Liver (tissue), 9 donors: ENCODE measurements around the gene GRK2. TPM values are rescaled to one million over a fixed set of nuclear protein-coding genes. Genes with fewer than 3 reads are reported as not detected.

ENCODE experiments used
- DNase-seq: peaks from one replicate; pipeline ENCODE4 v3.0.0-alpha.2; 2017; ENCODE audit warnings: low spot score
- H3K27ac ChIP-seq, 2 donors: one replicate each; pipeline ENCODE4 v1.7.0; 2013; ENCODE audit warnings: inconsistent platforms in 2 of 2, low read length in 2 of 2, control low read depth in 1 of 2, low read depth in 1 of 2, mild to moderate bottlenecking in 1 of 2
- H3K27me3 ChIP-seq, 4 donors: one replicate each; pipeline versions ENCODE4 v1.6.1 to v1.7.0; 2013; ENCODE audit warnings: low read length in 3 of 4, inconsistent platforms in 1 of 4, mild to moderate bottlenecking in 1 of 4, moderate library complexity in 1 of 4; ENCODE audit not compliant: control insufficient read depth in 4 of 4, insufficient read depth in 4 of 4
- H3K36me3 ChIP-seq, 4 donors: one replicate each; pipeline versions ENCODE4 v1.6.1 to v1.7.0; 2013; ENCODE audit warnings: low read length in 3 of 4, mild to moderate bottlenecking in 3 of 4, low read depth in 1 of 4, moderate library complexity in 1 of 4; ENCODE audit not compliant: control insufficient read depth in 4 of 4, insufficient read depth in 3 of 4
- H3K4me1 ChIP-seq, 4 donors: one replicate each; pipeline versions ENCODE4 v1.6.1 to v1.7.0; 2013; ENCODE audit warnings: low read length in 3 of 4, mild to moderate bottlenecking in 3 of 4, moderate library complexity in 1 of 4; ENCODE audit not compliant: control insufficient read depth in 4 of 4, insufficient read depth in 4 of 4
- H3K4me3 ChIP-seq, 3 donors: one replicate each; pipeline versions ENCODE4 v1.6.1 to v1.7.0; 2013; ENCODE audit warnings: low read length in 3 of 3, control low read depth in 1 of 3, low read depth in 1 of 3, mild to moderate bottlenecking in 1 of 3
- H3K9ac ChIP-seq, 2 donors: one replicate each; pipeline ENCODE4 v1.7.0; 2013; ENCODE audit warnings: low read length in 2 of 2, mild to moderate bottlenecking in 2 of 2, moderate library complexity in 2 of 2, control low read depth in 1 of 2, low read depth in 1 of 2
- H3K9me3 ChIP-seq, 4 donors: one replicate each; pipeline versions ENCODE4 v1.6.1 to v1.7.0; 2013; ENCODE audit warnings: low read length in 3 of 4; ENCODE audit not compliant: control insufficient read depth in 4 of 4
- ATF3 ChIP-seq: IDR thresholded peaks from 2 replicates; pipeline ENCODE4 v1.6.1; 2016; ENCODE audit warnings: antibody characterized with exemption
- EGR1 ChIP-seq, 2 donors: IDR thresholded peaks; 2 replicates each; pipeline ENCODE4 v1.6.1; 2016 to 2018; ENCODE audit warnings: antibody characterized with exemption in 2 of 2, low read depth in 2 of 2
- GABPA ChIP-seq, 2 donors: IDR thresholded peaks in 1 of 2; conservative IDR thresholded peaks in 1 of 2; 2 replicates each; pipeline ENCODE4 v1.6.1; 2016; ENCODE audit warnings: antibody characterized with exemption in 2 of 2, mild to moderate bottlenecking in 1 of 2, moderate library complexity in 1 of 2
- HNF4A ChIP-seq, 2 donors: conservative IDR thresholded peaks; 2 replicates each; pipeline ENCODE4 v1.6.1; 2016; ENCODE audit warnings: antibody characterized with exemption in 2 of 2, mild to moderate bottlenecking in 2 of 2
- HNF4G ChIP-seq: IDR thresholded peaks from 2 replicates; pipeline ENCODE4 v1.6.1; 2016; ENCODE audit warnings: antibody characterized with exemption
- JUND ChIP-seq, 2 donors: IDR thresholded peaks; 2 replicates each; pipeline ENCODE4 v1.6.1; 2016; ENCODE audit warnings: antibody characterized with exemption in 2 of 2
- MAX ChIP-seq: IDR thresholded peaks from 2 replicates; pipeline ENCODE4 v1.6.1; 2016; ENCODE audit warnings: antibody characterized with exemption
- NR2F2 ChIP-seq: IDR thresholded peaks from 2 replicates; pipeline ENCODE4 v1.6.1; 2016; ENCODE audit warnings: antibody characterized with exemption
- REST ChIP-seq: IDR thresholded peaks from 2 replicates; pipeline ENCODE4 v1.6.1; 2016; ENCODE audit warnings: antibody characterized with exemption, mild to moderate bottlenecking
- RXRA ChIP-seq, 2 donors: IDR thresholded peaks; 2 replicates each; pipeline ENCODE4 v1.6.1; 2017 to 2018; ENCODE audit warnings: antibody characterized with exemption in 2 of 2, mild to moderate bottlenecking in 1 of 2
- SP1 ChIP-seq: IDR thresholded peaks from 2 replicates; pipeline ENCODE4 v1.6.1; 2018; ENCODE audit warnings: antibody characterized with exemption, mild to moderate bottlenecking
- TAF1 ChIP-seq: conservative IDR thresholded peaks from 2 replicates; pipeline ENCODE4 v1.6.1; 2016; ENCODE audit warnings: antibody characterized with exemption, mild to moderate bottlenecking
- YY1 ChIP-seq: IDR thresholded peaks from 2 replicates; pipeline ENCODE4 v1.6.1; 2016; ENCODE audit warnings: antibody characterized with exemption, mild to moderate bottlenecking
- ZBTB33 ChIP-seq: IDR thresholded peaks from 2 replicates; pipeline ENCODE4 v1.6.1; 2016; ENCODE audit warnings: antibody characterized with exemption
- WGBS: extraction: QIAGEN DNeasy Blood & Tissue Kit; methylation state at CpG from one replicate; pipeline ENCODE4 v1.1.7; 2013; 5-methylcytosine and 5-hydroxymethylcytosine counted together
- polyA plus RNA-seq, 2 donors: library from polyadenylated mRNA; stranded (reverse) in 1 of 2; unstranded in 1 of 2; fragments of 200-250 nt in 1 of 2; fragments of >200 nt in 1 of 2; fragmentation: Nextera tagmentation in 1 of 2; extraction: Ambion mirVana in 1 of 2; gene quantifications; one replicate each; pipeline versions ENCODE4 v1.2.1 to v1.2.3, GENCODE V29; 2013 to 2015
- total RNA-seq, 2 donors: library from RNA; depleted of rRNA; stranded (reverse); fragments of >200 nt; gene quantifications; one replicate each; pipeline ENCODE4 v1.2.3, GENCODE V29; 2014
- TF ChIP-seq, protein P1 (sequence below): fragments of 150-350 bp; IDR thresholded peaks from 2 replicates; pipeline ENCODE4 v1.5.1; 2017; ENCODE audit warnings: improper control_type of control experiment, low read depth, low read length; ENCODE audit not compliant: missing input control
- donor health status: healthy.
- donor health status: healthy.
- donor health status: healthy.
- donor health status: healthy.
- donor health status: healthy.

GRK2 gene
- total and polyA plus RNA-seq, 4 donors = 13.4 to 41.4 (median 31.7) TPM

DNA sequence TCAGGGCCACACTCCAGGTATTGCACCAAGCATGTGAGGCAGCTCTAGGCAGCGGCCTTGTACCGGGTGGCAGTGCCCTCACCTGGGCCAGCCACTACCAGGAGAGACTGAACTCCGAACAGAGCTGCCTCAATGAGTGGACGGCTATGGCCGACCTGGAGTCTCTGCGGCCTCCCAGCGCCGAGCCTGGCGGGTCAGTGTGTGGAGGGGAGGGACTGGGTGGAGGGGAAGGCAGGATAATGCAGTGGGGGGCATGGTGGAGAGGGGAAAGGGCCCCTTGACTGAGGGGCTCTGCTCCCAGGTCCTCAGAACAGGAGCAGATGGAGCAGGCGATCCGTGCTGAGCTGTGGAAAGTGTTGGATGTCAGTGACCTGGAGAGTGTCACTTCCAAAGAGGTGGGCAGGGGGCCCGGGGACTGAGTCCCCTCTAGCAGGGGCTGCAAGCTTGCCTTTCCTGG is 41.3 kb downstream of the GRK2 start:
- H3K9ac ChIP-seq = no peak overlapping the region
- WGBS = 95% methylated on average over 12 of the region's 12 CpGs
- no peak overlapping the region for H3K27ac ChIP-seq
- H3K36me3 ChIP-seq = peaks cover 5 to 15% (median 6%) of the 10 kb centered on the region in 4 donors
- no peak for TF ChIP-seq ZBTB33
- TF ChIP-seq JUND (IDR thresholded peaks at IDR 0.05) = no peak
- no peak for TF ChIP-seq MAX
- TF ChIP-seq, protein P1, sequence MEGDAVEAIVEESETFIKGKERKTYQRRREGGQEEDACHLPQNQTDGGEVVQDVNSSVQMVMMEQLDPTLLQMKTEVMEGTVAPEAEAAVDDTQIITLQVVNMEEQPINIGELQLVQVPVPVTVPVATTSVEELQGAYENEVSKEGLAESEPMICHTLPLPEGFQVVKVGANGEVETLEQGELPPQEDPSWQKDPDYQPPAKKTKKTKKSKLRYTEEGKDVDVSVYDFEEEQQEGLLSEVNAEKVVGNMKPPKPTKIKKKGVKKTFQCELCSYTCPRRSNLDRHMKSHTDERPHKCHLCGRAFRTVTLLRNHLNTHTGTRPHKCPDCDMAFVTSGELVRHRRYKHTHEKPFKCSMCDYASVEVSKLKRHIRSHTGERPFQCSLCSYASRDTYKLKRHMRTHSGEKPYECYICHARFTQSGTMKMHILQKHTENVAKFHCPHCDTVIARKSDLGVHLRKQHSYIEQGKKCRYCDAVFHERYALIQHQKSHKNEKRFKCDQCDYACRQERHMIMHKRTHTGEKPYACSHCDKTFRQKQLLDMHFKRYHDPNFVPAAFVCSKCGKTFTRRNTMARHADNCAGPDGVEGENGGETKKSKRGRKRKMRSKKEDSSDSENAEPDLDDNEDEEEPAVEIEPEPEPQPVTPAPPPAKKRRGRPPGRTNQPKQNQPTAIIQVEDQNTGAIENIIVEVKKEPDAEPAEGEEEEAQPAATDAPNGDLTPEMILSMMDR = no peak
- no peak for TF ChIP-seq ATF3
- no peak for TF ChIP-seq REST
- no peak for TF ChIP-seq SP1
- no peak for TF ChIP-seq EGR1 (IDR thresholded peaks at IDR 0.05; ENCODE audit: low read depth in 2 of 2)
- no peak for TF ChIP-seq HNF4A (conservative IDR thresholded peaks at IDR 0.05)
- TF ChIP-seq RXRA (IDR thresholded peaks at IDR 0.05) = no peak
- TF ChIP-seq YY1 = no peak
- no peak for TF ChIP-seq TAF1
- no peak for TF ChIP-seq NR2F2
- no peak for TF ChIP-seq GABPA (IDR thresholded peaks at IDR 0.05 in 1 of 2, conservative IDR thresholded peaks at IDR 0.05 in 1 of 2)
- TF ChIP-seq HNF4G = no peak
- peaks cover 9 to 20% (median 12%) of the 10 kb centered on the region in 4 donors for H3K4me1 ChIP-seq
- H3K4me3 ChIP-seq = no peak overlapping the region
- H3K27me3 ChIP-seq = no peaks in the 10 kb centered on the region
- DNase-seq = no peak
- no peaks in the 10 kb centered on the region for H3K9me3 ChIP-seq
